Left hindlimb (tissue), 1 donor: ENCODE data around the gene RAB40C.

Experiments
- DNase-seq: peaks from one replicate; pipeline ENCODE4 v3.0.0-alpha.2; 2018

The RAB40C gene

GRCh38 chr16:648781-649589, 59.1 kb downstream of the RAB40C start, which contains the start of gene WDR90:
WDR90 (plus strand) TSS chr16:649365; CDS start chr16:649417, 52 bp downstream.
- peak; percentile 94 for DNase-seq

DNA sequence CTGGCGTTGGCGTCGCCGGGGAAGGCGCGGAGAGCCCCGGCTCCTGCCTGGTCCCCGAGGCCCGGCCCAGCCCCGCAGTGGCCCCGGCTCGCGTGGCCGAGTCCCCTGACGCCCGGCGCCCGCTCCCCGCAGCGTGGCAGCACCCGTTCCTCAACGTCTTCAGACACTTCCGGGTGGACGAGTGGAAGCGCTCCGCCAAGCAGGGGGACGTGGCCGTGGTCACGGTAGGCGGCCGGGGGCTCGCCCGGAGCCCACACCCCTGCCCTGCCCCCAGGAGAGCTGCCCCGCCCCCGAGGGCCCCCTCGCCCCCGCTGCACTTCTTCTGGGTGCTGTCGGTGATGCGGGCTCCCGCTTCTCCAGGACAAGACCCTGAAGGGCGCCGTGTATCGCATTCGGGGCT, 59.8 kb downstream of the RAB40C start:
- no peak for DNase-seq

DNA sequence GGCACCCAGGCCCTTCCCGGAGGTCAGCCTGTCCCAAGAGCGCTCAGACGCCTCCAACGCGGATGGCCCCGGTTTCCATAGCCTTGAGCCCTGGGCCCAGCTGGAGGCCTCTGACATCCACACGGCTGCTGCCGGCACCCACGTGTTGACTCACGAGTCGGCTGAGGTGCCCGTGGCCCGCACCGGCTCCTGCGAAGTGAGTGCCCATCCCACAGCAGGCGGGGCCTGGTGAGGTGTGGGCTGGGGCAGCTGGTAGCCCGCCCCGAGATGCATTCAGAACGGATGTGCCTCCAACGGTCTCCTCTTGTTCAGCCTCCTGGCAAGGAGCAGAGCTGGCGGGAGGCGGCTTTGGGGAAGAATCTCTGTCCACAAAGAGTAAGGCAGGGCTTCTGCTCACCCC, 62.0 kb downstream of the RAB40C start:
- no peak for DNase-seq

GRCh38 chr16:652454-653305, 62.8 kb downstream of the RAB40C start:
- no peak for DNase-seq

- DNase-seq, result no peak
Measured at GRCh38 chr16:654034-654433, 64.2 kb downstream of the RAB40C start.

DNA sequence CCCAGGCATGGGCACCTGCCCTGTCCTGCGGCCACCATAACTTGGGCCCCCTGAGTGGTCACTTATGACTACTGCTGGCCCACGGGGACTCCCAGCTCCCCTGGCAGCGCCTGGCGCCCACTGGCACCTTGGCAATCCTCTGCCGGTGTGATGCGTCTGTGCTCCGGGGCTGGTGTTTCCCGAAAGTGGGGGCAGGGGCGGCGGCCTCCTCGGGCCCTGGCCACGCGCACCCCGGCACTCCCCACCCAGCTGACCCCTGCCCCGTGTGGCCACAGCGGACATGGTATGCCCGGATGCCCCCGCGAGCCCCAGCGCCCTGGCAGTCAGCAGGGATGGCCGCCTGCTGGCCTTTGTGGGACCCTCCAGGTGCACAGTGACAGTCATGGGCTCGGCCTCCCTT, 67.6 kb downstream of the RAB40C start:
- no peak for DNase-seq

GRCh38 chr16:658679-659571, 69.1 kb downstream of the RAB40C start:
- DNase-seq, result no peak

GRCh38 chr16:659618-660017, 69.8 kb downstream of the RAB40C start:
- DNase-seq, result no peak

GRCh38 chr16:660132-660458, 70.2 kb downstream of the RAB40C start:
- DNase-seq, result no peak

DNA sequence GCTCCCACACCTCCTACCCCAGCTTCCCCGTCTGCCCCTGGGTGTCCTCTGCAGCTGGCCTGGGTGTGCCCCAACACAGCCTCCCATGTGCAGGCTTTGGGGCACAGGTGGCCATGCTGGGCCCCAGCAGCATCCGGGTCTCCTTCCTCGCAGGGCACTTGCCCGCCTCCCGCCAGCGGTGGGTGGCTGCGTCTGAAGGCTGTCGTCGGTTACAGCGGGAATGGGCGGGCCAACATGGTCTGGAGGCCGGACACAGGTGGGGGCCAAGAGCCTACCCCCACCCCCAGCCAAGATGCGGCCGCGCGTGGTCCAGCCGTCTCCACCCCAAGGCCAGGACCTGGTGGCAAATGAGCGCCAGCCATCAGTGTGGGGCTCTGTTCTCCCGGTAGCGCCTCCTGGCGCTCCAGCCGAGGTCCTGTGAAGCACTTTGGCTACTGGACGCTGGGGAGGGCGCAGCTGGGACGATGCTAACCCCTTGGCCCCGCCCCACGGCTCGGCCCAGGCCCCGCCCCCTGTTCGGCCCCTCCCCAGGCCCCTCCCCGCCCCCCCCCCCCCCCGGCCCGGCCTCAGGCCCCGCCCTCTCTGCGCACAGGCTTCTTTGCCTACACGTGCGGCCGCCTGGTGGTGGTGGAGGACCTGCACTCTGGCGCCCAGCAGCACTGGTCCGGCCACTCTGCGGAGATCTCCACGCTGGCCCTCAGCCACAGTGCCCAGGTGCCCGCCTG, 70.8 kb downstream of the RAB40C start:
- peak; percentile 87 for DNase-seq

DNA sequence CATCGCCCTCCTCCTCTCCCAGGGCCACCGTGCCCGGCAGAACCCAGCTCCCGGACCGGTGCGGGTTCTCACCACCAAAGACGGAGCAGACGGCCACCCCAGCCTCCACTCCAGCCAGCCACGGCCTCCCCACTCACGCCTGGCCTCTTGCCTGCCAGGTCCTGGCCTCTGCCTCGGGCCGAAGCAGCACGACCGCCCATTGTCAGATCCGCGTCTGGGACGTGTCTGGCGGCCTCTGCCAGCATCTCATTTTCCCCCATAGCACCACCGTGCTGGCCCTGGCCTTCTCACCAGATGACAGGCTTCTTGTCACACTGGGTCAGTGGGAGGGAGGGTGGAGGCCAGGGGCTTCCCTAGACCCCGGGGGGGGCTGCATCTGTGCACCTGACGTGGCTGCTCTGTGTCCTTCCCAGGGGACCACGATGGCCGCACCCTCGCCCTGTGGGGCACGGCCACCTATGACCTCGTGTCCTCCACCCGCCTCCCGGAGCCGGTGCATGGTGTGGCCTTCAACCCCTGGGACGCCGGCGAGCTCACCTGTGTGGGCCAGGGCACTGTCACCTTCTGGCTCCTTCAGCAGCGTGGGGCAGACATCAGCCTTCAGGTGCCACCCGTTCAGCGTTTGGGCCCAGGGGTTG, 71.4 kb downstream of the RAB40C start:
- no peak for DNase-seq

GRCh38 chr16:662095-662494, 72.2 kb downstream of the RAB40C start:
- DNase-seq, result no peak

- DNase-seq, result no peak
Measured at GRCh38 chr16:662597-662996, 72.7 kb downstream of the RAB40C start.

DNA sequence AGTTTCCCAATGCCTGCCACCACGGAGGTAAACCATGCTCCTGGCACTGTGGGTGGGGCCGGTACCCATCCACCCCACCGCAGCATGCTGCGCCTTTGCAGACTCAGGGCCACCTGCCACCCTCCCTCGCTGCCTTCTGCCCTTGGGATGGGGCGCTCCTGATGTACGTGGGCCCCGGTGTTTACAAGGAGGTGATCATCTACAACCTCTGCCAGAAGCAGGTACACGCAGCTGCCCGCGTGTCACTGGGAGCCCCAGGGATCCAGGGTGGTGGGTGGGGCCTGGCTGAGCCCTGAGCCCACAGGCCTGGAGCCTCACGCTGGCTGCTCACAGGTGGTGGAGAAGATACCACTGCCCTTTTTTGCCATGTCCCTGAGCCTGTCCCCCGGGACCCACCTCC, 76.7 kb downstream of the RAB40C start:
- DNase-seq, result no peak

GRCh38 chr16:667113-667779, 77.4 kb downstream of the RAB40C start:
- DNase-seq, result no peak

DNA sequence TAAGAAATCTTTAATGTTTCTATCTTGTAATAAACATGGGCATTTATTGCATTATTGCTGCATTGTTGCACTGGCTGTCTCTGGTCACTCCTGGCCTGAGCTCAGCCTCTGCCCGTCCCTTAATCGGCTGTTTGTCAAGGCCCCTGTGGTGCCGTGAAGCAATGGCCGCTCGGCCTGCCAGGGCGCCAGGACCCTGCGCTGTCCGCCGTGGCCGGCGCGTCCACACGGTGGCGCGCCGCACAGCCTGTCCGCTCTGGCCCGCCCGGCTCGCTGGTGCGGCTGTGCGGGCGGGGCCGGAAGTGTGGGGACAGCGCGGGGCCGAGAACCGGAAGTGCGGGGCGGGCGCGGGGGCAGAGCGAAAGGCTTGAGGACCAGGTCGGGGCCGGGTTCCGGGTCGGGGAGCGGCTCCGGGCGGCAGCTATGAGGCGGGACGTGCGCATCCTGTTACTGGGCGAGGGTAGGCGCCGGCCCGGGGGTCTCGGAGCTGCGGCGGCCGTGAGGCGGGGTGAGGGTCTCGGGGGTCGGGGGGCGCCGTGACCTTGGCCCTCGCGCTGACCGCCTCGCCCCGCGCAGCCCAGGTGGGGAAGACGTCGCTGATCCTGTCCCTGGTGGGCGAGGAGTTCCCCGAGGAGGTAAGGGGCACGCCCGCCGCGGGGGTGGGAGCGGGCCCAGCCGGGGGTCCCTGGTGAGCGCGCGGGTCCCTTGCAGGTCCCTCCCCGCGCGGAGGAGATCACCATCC, 78.1 kb downstream of the RAB40C start, which contains the start of gene RHOT2:
Gene RHOT2, plus strand, starts transcription at position 353 of the 739 bp plus-strand sequence. Its CDS starts 68 bp downstream, at position 421.
- DNase-seq, result peak; percentile 94

DNA sequence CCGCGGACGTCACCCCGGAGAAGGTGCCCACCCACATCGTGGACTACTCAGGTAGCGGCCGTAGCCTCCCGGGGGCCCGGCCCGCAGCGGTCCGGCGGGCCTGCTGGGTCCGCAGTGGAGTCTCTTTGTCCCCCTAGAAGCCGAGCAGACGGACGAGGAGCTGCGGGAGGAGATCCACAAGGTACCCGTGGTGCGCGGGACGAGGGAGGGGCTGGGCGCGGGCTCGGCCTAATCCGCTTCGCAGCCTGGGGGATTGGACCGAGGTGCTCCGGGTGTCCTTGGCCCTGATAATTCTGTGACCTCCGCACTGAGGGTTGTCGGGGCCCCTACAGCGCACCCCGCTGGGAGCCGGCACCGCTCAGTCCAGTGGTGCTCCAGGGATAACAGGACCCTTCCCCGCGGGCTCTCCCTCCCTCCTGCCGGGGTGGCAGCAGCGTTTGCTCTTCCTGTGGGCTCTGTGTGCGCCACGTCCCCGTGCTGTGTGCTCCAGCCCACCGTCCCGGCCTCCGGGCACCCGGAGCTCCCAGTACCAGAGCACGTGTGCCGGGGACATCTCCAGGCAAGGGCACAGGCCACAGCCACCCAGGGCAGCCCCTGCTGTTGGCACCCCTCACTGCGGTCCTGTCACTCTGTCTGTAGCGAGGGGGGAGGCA, 78.8 kb downstream of the RAB40C start:
- no peak for DNase-seq

DNA sequence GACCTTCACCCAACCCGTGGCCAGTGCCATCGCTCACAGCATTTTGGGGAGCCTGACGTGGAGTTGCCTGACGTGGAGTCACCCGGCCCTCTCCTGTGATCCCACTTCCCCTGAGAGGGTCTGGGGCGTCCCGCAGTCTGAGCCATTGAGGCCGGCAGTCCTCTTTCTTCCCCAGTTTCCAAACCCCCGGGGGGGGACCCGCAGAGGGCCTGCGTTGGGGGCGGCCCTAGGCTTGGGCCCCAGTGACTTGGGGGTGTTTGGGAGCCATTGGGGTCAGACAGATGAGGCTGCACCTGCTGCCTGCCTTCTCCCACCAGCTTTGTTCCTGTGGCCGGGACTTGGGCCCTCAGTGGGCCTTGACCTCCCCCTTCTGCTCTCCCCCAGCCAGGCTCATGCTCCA, 79.8 kb downstream of the RAB40C start:
- DNase-seq, result no peak

GRCh38 chr16:670485-671352, 80.9 kb downstream of the RAB40C start:
- DNase-seq, result no peak
